ENCODE data around the gene SLC6A2. TPM values are rescaled to one million over a fixed set of nuclear protein-coding genes. Genes with fewer than 3 reads are reported as not detected.
"Not testable (repeated sequence)": the region's sequence is repeated elsewhere in the genome, so short reads cannot be mapped to it uniquely, and the experiment has no call there.

SLC6A2 gene
- under 1 TPM in 1 of 10 donors, not detected in 9; 0.17 TPM for total RNA-seq
- polyA plus RNA-seq = not detected
- long read RNA-seq, donor 1 = 0 reads
- long read RNA-seq, donor 2 = 0 reads
- long read RNA-seq, donor 3 = 0 reads

DNA sequence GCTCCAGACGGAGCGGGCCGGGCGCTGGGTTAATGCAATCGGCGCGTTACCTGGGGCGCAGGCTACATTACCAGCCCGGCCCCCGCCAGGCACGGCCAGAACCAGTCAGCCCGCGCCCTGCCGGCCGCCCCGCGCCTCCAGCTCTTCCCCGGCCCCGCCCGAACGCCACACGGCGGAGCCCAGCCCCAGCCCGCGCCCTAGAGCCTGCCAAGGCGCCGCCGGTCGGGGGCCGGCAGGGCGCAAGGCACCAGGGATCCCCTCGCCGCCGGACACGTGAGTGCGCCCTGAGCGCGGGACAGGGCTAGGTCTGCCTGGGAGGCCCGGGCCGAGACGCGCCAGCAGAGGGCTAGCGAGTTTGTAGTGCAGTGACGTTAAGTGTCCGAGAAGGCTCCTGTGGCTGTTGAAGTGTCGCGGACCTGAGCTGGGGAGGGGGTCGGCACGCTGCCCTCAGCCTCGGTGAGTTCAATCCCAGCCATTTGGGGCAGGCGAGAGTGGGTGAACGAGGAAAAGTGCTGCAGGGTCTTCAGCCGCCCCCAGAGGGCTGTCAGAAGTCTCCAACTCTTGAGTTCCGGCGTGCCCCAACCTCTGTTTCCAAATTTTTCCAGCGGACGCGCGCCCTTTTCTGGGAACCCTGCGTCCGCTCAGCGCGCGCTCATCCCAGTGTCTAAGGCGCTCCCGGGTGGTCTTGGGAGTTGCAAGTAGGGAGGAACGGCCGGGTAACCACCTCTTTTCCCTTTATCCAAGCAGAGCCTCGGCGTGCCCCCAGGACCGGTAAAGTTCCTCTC, at the start of gene SLC6A2:
SLC6A2 (plus strand) TSS at position 92 of the 785 bp plus-strand sequence. CDS start 707 bp downstream, outside the sequence.
- TF ChIP-seq CTCF (IDR thresholded peaks at IDR 0.05) = peak in 5 of 9 donors; percentile 12 to 44 (median 31)
- intact Hi-C loops (cut with DNase I) = no loop called here
- ATAC-seq (peak; percentile 27 to 67 (median 52)), DNase-seq (peak in 1 of 2 donors; percentile 29)
- H3K9me3 ChIP-seq = no peaks in the 10 kb centered on the region
- WGBS, 2 donors = 1% methylated on average over 65 to 71 of the region's 71 CpGs
- H3K27ac ChIP-seq = no peak within 1 kb of the TSS
- peaks cover 0 to 15% (median 12%) of the 10 kb centered on the region in 9 donors for H3K4me1 ChIP-seq
- peaks cover 9 to 76% (median 70%) of the 10 kb centered on the region in 7 donors for H3K27me3 ChIP-seq
- H3K4me3 ChIP-seq = peak within 1 kb of the TSS in 9 of 10 donors; percentile 11 to 49 (median 34)
- no peaks in the 10 kb centered on the region for H3K36me3 ChIP-seq

GRCh38 chr16:55613613-55614335, 42.0 kb upstream of the SLC6A2 start:
- WGBS, 2 donors = 44 to 50% methylated on average over 6 of the region's 6 CpGs
- peaks cover 0 to 11% (median 0%) of the 10 kb centered on the region in 7 donors for H3K27me3 ChIP-seq
- H3K27ac ChIP-seq = no peak overlapping the region
- ATAC-seq (no peak), DNase-seq (no peak)
- no peak overlapping the region for H3K4me3 ChIP-seq
- H3K9me3 ChIP-seq = peaks cover 0 to 17% (median 0%) of the 10 kb centered on the region in 11 donors
- TF ChIP-seq CTCF (IDR thresholded peaks at IDR 0.05) = no peak
- intact Hi-C loops (cut with DNase I) = no loop called here
- no peaks in the 10 kb centered on the region for H3K4me1 ChIP-seq
- no peaks in the 10 kb centered on the region for H3K36me3 ChIP-seq

- DNase-seq (no peak), ATAC-seq (no peak)
- no peak for TF ChIP-seq CTCF (IDR thresholded peaks at IDR 0.05)
- whole genome bisulfite sequencing, 2 donors = 70 to 80% methylated on average over 3 of the region's 3 CpGs
- no peaks in the 10 kb centered on the region for H3K4me1 ChIP-seq
- no peaks in the 10 kb centered on the region for H3K36me3 ChIP-seq
- no peak overlapping the region for H3K27ac ChIP-seq
- peaks cover 0 to 11% (median 0%) of the 10 kb centered on the region in 7 donors for H3K27me3 ChIP-seq
- peaks cover 0 to 7% (median 0%) of the 10 kb centered on the region in 11 donors for H3K9me3 ChIP-seq
- intact Hi-C loops (cut with DNase I) = no loop called here
- H3K4me3 ChIP-seq = no peak overlapping the region
These were observed 40.7 kb upstream of the SLC6A2 start for GRCh38 chr16:55615071-55615470.

- H3K4me3 ChIP-seq; DNase-seq; H3K36me3 ChIP-seq; intact Hi-C loops (cut with DNase I); H3K27ac ChIP-seq; H3K4me1 ChIP-seq; ATAC-seq; H3K9me3 ChIP-seq: not testable (repeated sequence)
- peaks cover 0 to 11% (median 0%) of the 10 kb centered on the region in 7 donors for H3K27me3 ChIP-seq
- WGBS, 2 donors = 84 to 91% methylated on average over 11 of the region's 11 CpGs
These were observed 40.1 kb upstream of the SLC6A2 start for GRCh38 chr16:55615670-55616069.
